HCT116 (cell line): ENCODE measurements around the gene MYLK2. TPM values are rescaled to one million over a fixed set of nuclear protein-coding genes. Genes with fewer than 3 reads are reported as not detected.

ENCODE experiments used
- ATAC-seq: fragments of 200-7000 bp; cut with Tn5 transposase; 2 replicates; pipeline ENCODE4 v1.9.1; 2020; ENCODE audit warnings: mild to moderate bottlenecking, moderate library complexity
- BruUV-seq: library from RNA; stranded (reverse); fragments of 400-500 nt; replicated peaks from 2 replicates; lab custom pipeline; 2021; lab: Mats Ljungman, UMichigan
- CTCF ChIA-PET: fragments of 300-600 bp; sonication (Branson Sonifier 250); formaldehyde crosslinking; loops from one replicate; lab custom pipeline; 2021; ENCODE audit warnings: antibody characterized with exemption; lab: Charles Lee
- POLR2A ChIA-PET: fragments of 300-600, 350-600 bp; sonication (Branson Sonifier 250); formaldehyde crosslinking; loops from one replicate; lab custom pipeline; 2021; ENCODE audit warnings: antibody characterized with exemption; lab: Charles Lee
- RAD21 ChIA-PET, 2 experiments: fragments of 300-600 bp; sonication (Branson Sonifier 250); formaldehyde crosslinking; loops; one replicate each; lab custom pipeline; 2023; ENCODE audit warnings: low total read pairs in 2 of 2; ENCODE audit not compliant: uncharacterized antibody in 2 of 2, unreplicated experiment in 2 of 2, low non-redundant PET in 1 of 2; lab: Charles Lee
- DNase-seq: peaks from one replicate; pipeline ENCODE4 v3.0.0-alpha.2; 2010; ENCODE audit warnings: low read depth, low spot score
- H2AFZ ChIP-seq: fragments of 200-600 bp; shearing (Covaris generic), sonication (generic); 2 replicates; pipeline ENCODE4 v1.6.1; 2017; ENCODE audit warnings: low read depth, mixed run types, mixed read lengths, antibody characterized with exemption, low read length; ENCODE audit not compliant: poor library complexity, severe bottlenecking
- H3K27ac ChIP-seq: 2 replicates; pipeline ENCODE4 v1.5.1; 2012; ENCODE audit warnings: low read depth, low read length
- H3K27me3 ChIP-seq: fragments of 200-600 bp; sonication (generic); 2 replicates; pipeline ENCODE4 v1.6.1; 2016; ENCODE audit warnings: mixed run types, low read length, mixed read lengths; ENCODE audit not compliant: insufficient read depth
- H3K36me3 ChIP-seq, 2 experiments: fragments of 200-500 bp in 1 of 2; fragments of 200-600 bp in 1 of 2; sonication (Bioruptor generic) in 1 of 2; sonication (generic) in 1 of 2; 2 replicates each; pipeline versions ENCODE4 v1.5.1 to v1.6.1; 2014 to 2016; ENCODE audit warnings: low read length in 2 of 2, inconsistent platforms in 1 of 2, mixed read lengths in 1 of 2, mixed run types in 1 of 2; ENCODE audit not compliant: insufficient read depth in 2 of 2, control insufficient read depth in 1 of 2
- H3K4me1 ChIP-seq, 2 experiments: fragments of 200-600 bp in 1 of 2; sonication (generic) in 1 of 2; 2 replicates each; pipeline versions ENCODE4 v1.5.1 to v1.6.1; 2012 to 2017; ENCODE audit warnings: low read length in 2 of 2, inconsistent platforms in 1 of 2, mild to moderate bottlenecking in 1 of 2, mixed read lengths in 1 of 2, mixed run types in 1 of 2, moderate library complexity in 1 of 2; ENCODE audit not compliant: insufficient read depth in 2 of 2, control insufficient read depth in 1 of 2
- H3K4me2 ChIP-seq: fragments of 200-600 bp; sonication (generic); 2 replicates; pipeline ENCODE4 v1.6.1; 2017; ENCODE audit warnings: mixed run types, low read length, mixed read lengths
- H3K4me3 ChIP-seq, 2 experiments: fragments of 200-600 bp in 1 of 2; sonication (generic) in 1 of 2; replicated peaks in 1 of 2; 2 replicates each; pipeline ENCODE4 v1.5.1; 2011 to 2016; ENCODE audit warnings: low read length in 2 of 2, control low read depth in 1 of 2, low read depth in 1 of 2, mild to moderate bottlenecking in 1 of 2, mixed read lengths in 1 of 2, mixed run types in 1 of 2
- H3K79me2 ChIP-seq: fragments of 200-600 bp; sonication (generic); 2 replicates; pipeline ENCODE4 v1.6.1; 2017; ENCODE audit warnings: mild to moderate bottlenecking, mixed run types, low read length, moderate library complexity, mixed read lengths; ENCODE audit not compliant: insufficient read depth
- H3K9ac ChIP-seq: fragments of 200-600 bp; sonication (generic); 2 replicates; pipeline ENCODE4 v1.6.1; 2016; ENCODE audit warnings: low read length, mixed read lengths
- H3K9me2 ChIP-seq: fragments of 200-600 bp; sonication (generic), shearing (Covaris generic); 2 replicates; pipeline ENCODE4 v1.6.1; 2017; ENCODE audit warnings: mixed run types, mild to moderate bottlenecking, moderate library complexity; ENCODE audit not compliant: insufficient read depth
- H3K9me3 ChIP-seq, 2 experiments: fragments of 200-500 bp in 1 of 2; fragments of 200-600 bp in 1 of 2; sonication (Bioruptor generic) in 1 of 2; sonication (generic) in 1 of 2; 2 replicates each; pipeline ENCODE4 v1.6.1; 2014 to 2017; ENCODE audit warnings: low read length in 2 of 2, mixed read lengths in 2 of 2, inconsistent platforms in 1 of 2, low read depth in 1 of 2, mild to moderate bottlenecking in 1 of 2, mixed run types in 1 of 2, moderate library complexity in 1 of 2; ENCODE audit not compliant: control insufficient read depth in 1 of 2, insufficient read depth in 1 of 2
- H4K20me1 ChIP-seq: fragments of 200-600 bp; sonication (generic), shearing (Covaris generic); 2 replicates; pipeline ENCODE4 v1.6.1; 2017; ENCODE audit warnings: mixed run types, mild to moderate bottlenecking, moderate library complexity; ENCODE audit not compliant: insufficient read depth
- CBX3 ChIP-seq: IDR thresholded peaks from 2 replicates; pipeline ENCODE4 v1.6.1; 2012; ENCODE audit warnings: low read depth
- CEBPB ChIP-seq: IDR thresholded peaks from 2 replicates; pipeline ENCODE4 v1.6.1; 2012; ENCODE audit warnings: low read depth
- CTCF ChIP-seq, 3 experiments: fragments of 200-600 bp in 1 of 3; sonication (generic) in 1 of 3; IDR thresholded peaks in 2 of 3; conservative IDR thresholded peaks in 1 of 3; 2 replicates each; pipeline ENCODE4 v1.5.1; 2012 to 2017; ENCODE audit warnings: low read depth in 2 of 3, low read length in 2 of 3, antibody characterized with exemption in 1 of 3, borderline replicate concordance in 1 of 3, control low read depth in 1 of 3, mild to moderate bottlenecking in 1 of 3, mixed read lengths in 1 of 3, mixed run types in 1 of 3, moderate library complexity in 1 of 3; ENCODE audit not compliant: insufficient read depth in 1 of 3
- EGR1 ChIP-seq: IDR thresholded peaks from 2 replicates; pipeline ENCODE4 v1.6.1; 2012; ENCODE audit warnings: low read depth
- ELF1 ChIP-seq: IDR thresholded peaks from 2 replicates; pipeline ENCODE4 v1.6.1; 2012; ENCODE audit warnings: low read depth, borderline replicate concordance
- EZH2phosphoT487 ChIP-seq: fragments of 200-600 bp; IDR thresholded peaks from 2 replicates; pipeline ENCODE4 v1.6.1; 2018; ENCODE audit warnings: antibody characterized with exemption, borderline replicate concordance
- JUND ChIP-seq: IDR thresholded peaks from 2 replicates; pipeline ENCODE4 v1.6.1; 2012
- MAX ChIP-seq: IDR thresholded peaks from 2 replicates; pipeline ENCODE4 v1.6.1; 2012
- POLR2A ChIP-seq: IDR thresholded peaks from 2 replicates; pipeline ENCODE4 v1.7.0; 2011; ENCODE audit warnings: borderline replicate concordance; ENCODE audit not compliant: insufficient read depth, insufficient read length; ENCODE audit errors: extremely low read depth
- RAD21 ChIP-seq: IDR thresholded peaks from 2 replicates; pipeline ENCODE4 v1.6.1; 2012; ENCODE audit warnings: low read depth, mild to moderate bottlenecking
- REST ChIP-seq: IDR thresholded peaks from 2 replicates; pipeline ENCODE4 v1.6.1; 2012; ENCODE audit warnings: low read depth
- SIN3A ChIP-seq: IDR thresholded peaks from 2 replicates; pipeline ENCODE4 v1.6.1; 2012; ENCODE audit warnings: low read depth
- SRF ChIP-seq: IDR thresholded peaks from 2 replicates; pipeline ENCODE4 v1.6.1; 2012; ENCODE audit warnings: low read depth
- TCF7L2 ChIP-seq: IDR thresholded peaks from 2 replicates; pipeline ENCODE4 v1.7.0; 2011; ENCODE audit warnings: borderline replicate concordance, inconsistent platforms; ENCODE audit not compliant: insufficient read depth, insufficient read length; ENCODE audit errors: extremely low read depth
- ZBTB33 ChIP-seq: IDR thresholded peaks from 2 replicates; pipeline ENCODE4 v1.6.1; 2011; ENCODE audit warnings: mild to moderate bottlenecking, low read length, moderate library complexity; ENCODE audit not compliant: insufficient replicate concordance; ENCODE audit errors: extremely low read depth
- ZFX ChIP-seq: fragments of 450-650 bp; IDR thresholded peaks from 2 replicates; pipeline ENCODE4 v1.6.1; 2017
- ZNF274 ChIP-seq: fragments of 200-500 bp; sonication (Bioruptor generic); IDR thresholded peaks from 2 replicates; pipeline ENCODE4 v1.6.1; 2014; ENCODE audit warnings: mild to moderate bottlenecking, low read depth, low read length, inconsistent platforms
- intact Hi-C: fragments of 100-400 bp; cut with micrococcal nuclease; formaldehyde crosslinking; loops from 2 replicates; pipeline ENCODE4 v1.10.0; 2022
- total RNA-seq: library from RNA; stranded (reverse); gene quantifications from one replicate; pipeline ENCODE4 v1.2.1, GENCODE V29; 2021; ENCODE audit not compliant: unreplicated experiment

The MYLK2 gene
- total RNA-seq, 1 experiment from 2014 or later = 0.34 TPM

- no peak for TF ChIP-seq ZFX
- no peak for TF ChIP-seq CBX3
- no peak for TF ChIP-seq ELF1
- TF ChIP-seq RAD21 = no peak
- no peak for TF ChIP-seq REST
- no peak for TF ChIP-seq TCF7L2
- TF ChIP-seq JUND = no peak
- TF ChIP-seq ZBTB33 = no peak
- TF ChIP-seq EZH2phosphoT487 = no peak
- no peak for TF ChIP-seq POLR2A
- TF ChIP-seq SIN3A = no peak
- no peak for TF ChIP-seq SRF
- TF ChIP-seq ZNF274 = no peak
- TF ChIP-seq CTCF (IDR thresholded peaks at IDR 0.05 in 2 of 3, conservative IDR thresholded peaks at IDR 0.05 in 1 of 3; ENCODE audit: borderline replicate concordance in 1 of 3, insufficient read depth in 1 of 3, low read depth in 2 of 3, low read length in 2 of 3) = no peak
- no peak for TF ChIP-seq EGR1
- TF ChIP-seq CEBPB = no peak
- no peak for TF ChIP-seq MAX
- no peak overlapping the region for H3K4me2 ChIP-seq
- DNase-seq = no peak
- intact Hi-C loops = no loop called here
- H3K4me1 ChIP-seq = peaks cover 0 to 4% of the 10 kb centered on the region in 2 experiments; a peak in 1 of 4 replicates
- H3K9me2 ChIP-seq = no peaks in the 10 kb centered on the region
- no peaks in the 10 kb centered on the region for H3K36me3 ChIP-seq
- no peak for ATAC-seq
- no peaks in the 10 kb centered on the region for H3K9me3 ChIP-seq
- no peak overlapping the region for H3K4me3 ChIP-seq
- H3K9ac ChIP-seq = no peak overlapping the region
- H3K27me3 ChIP-seq = no peaks in the 10 kb centered on the region
- H3K79me2 ChIP-seq = no peaks in the 10 kb centered on the region
- ChIA-PET CTCF (no interaction called here), RAD21 (no interaction called here), POLR2A (interaction anchor here (0.5 to 1.9 kb wide), 2 partner anchors 11 to 95 kb away, joined by 3 to 4 read pairs; partner anchors contain the start of gene BCL2L1)
- H3K27ac ChIP-seq = no peak overlapping the region
- no TSS peak for BruUV-seq
- H4K20me1 ChIP-seq = no peaks in the 10 kb centered on the region
- no peak overlapping the region for H2AFZ ChIP-seq
These were observed 1.7 kb upstream of the MYLK2 start for GRCh38 chr20:31817461-31817860.
